SK-N-SH (cell line): ENCODE data around the gene EXOSC3.

Source experiments
- CTCF ChIP-seq: fragments of 200-600 bp; sonication (generic); IDR thresholded peaks from 2 replicates; pipeline ENCODE4 v1.6.1; 2017; ENCODE audit warnings: antibody characterized with exemption, mild to moderate bottlenecking, moderate library complexity
- EP300 ChIP-seq, 2 experiments: IDR thresholded peaks; 2 replicates each; pipeline versions ENCODE4 v1.4.0 to v1.6.1; 2012; ENCODE audit warnings: borderline replicate concordance in 1 of 2, low read depth in 1 of 2, low read length in 1 of 2
- FOXJ3 ChIP-seq: sonication (generic); formaldehyde crosslinking; IDR thresholded peaks from 2 replicates; pipeline ENCODE4 v1.5.1; 2020; ENCODE audit warnings: mild to moderate bottlenecking, missing genetic modification reagents
- MXI1 ChIP-seq: IDR thresholded peaks from 2 replicates; pipeline ENCODE4 v1.6.1; 2012; ENCODE audit warnings: mild to moderate bottlenecking, low read depth, low read length, improper control_type of control experiment
- POLR2AphosphoS5 ChIP-seq: IDR thresholded peaks from 2 replicates; pipeline ENCODE4 v1.6.1; 2012; ENCODE audit warnings: low read depth, low read length
- SIN3A ChIP-seq: IDR thresholded peaks from 2 replicates; pipeline ENCODE4 v1.6.1; 2012; ENCODE audit warnings: low read depth, mild to moderate bottlenecking, low read length, moderate library complexity, borderline replicate concordance
- SMC3 ChIP-seq: IDR thresholded peaks from 2 replicates; pipeline ENCODE4 v1.6.1; 2012; ENCODE audit warnings: low read depth, low read length, improper control_type of control experiment

- TF ChIP-seq FOXJ3 (CRISPR knock-in tag) = 0 out of 2 replicates have a peak, but pooled peaks have one; percentile 24
- no peak for TF ChIP-seq SMC3
- no peak for TF ChIP-seq CTCF
- peak; percentile 81; the same call in 1 of the 2 replicates for TF ChIP-seq MXI1
- no peak for TF ChIP-seq EP300 (IDR thresholded peaks at IDR 0.05; ENCODE audit: borderline replicate concordance in 1 of 2, low read depth in 1 of 2, low read length in 1 of 2)
- peak; percentile 85 for TF ChIP-seq POLR2AphosphoS5
- peak; percentile 92 for TF ChIP-seq SIN3A
Observed at GRCh38 chr9:37800631-37801286, 15.9 kb upstream of the EXOSC3 start, which contains the start of gene DCAF10.
